Stimulated activated CD4-positive, alpha-beta T cell treated with anti-CD3 and anti-CD28 coated beads, Interleukin-12 subunit alpha, Interleukin-12 subunit beta, amount 100 ng/mL, for 4 hours (primary cell): ENCODE results near the gene GPX6.
"Not testable (repeated sequence)": the region's sequence is repeated elsewhere in the genome, so short reads cannot be mapped to it uniquely, and the experiment has no call there.

ENCODE experiments used
- DNase-seq: peaks from one replicate; pipeline ENCODE4 v3.0.0-alpha.2; 2020

GPX6 gene

DNA sequence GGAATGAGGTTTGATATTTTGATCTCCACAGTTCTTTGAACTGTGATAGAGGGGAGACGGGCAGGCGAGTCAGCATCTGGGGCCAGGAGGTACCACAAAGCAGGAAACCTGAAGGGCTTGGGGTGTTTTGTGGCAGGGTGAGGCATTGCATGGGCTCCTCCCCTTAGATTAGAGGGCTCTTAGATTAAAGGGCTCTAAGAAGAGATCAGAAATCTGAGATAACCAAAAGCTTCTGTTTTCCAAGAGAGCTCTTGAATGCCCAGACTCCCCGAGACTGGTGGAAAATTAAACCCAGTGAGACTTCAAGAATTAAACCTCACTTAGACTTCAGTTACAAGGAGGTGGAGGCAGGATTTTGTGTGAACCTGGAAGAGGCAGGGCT is 7.6 kb upstream of the GPX6 start:
- no peak for DNase-seq

DNA sequence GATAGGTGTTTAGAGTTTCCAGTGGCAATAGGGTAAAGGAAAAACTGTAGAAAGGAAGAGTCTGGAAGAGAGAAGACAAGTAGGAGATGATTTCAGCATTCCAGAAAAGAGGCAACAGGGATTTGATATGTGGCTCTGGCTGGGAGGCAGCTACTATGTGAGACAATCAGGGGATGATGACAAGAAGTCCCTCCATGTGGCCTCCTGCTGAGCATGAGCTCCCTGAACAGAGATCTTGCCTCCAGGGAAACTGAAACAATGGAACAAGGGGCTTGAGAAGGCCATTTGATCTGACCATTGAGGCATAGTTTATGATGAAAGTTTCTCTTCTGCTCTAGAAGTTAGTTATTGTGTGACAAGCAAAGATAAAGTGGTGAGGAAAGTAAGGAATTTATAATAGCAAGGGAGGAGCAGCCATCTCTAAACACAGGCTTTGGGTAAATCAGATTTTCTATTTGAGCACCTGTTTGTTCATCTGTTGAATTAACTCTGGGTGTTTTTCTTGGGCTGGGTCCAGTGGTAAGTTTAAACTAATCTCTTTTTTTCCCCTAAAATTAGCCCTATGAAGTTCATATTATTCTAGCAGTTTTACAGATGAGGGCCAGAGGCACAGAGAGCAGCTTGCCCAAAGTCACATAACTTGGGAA is 7.1 kb upstream of the GPX6 start:
- DNase-seq, result no peak

DNA sequence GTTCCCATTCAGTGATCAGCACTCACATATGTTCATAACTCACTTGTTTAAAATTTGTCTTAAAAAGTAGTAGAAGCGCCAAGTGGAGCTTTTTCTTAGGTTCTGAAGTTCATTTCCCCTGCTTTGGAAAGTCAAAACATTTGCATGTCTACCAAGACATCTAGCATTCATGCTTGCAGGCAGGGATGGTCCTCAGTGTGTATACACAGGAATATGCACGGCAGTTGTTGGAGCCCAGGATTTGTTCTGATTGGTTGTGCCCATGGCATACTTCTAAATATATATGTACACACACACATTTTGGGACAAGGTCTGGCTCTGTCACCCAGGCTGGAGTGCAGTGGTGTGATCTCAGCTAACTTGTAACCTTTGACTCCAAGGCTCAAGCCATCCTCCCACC is 2.4 kb upstream of the GPX6 start:
- no peak for DNase-seq

DNA sequence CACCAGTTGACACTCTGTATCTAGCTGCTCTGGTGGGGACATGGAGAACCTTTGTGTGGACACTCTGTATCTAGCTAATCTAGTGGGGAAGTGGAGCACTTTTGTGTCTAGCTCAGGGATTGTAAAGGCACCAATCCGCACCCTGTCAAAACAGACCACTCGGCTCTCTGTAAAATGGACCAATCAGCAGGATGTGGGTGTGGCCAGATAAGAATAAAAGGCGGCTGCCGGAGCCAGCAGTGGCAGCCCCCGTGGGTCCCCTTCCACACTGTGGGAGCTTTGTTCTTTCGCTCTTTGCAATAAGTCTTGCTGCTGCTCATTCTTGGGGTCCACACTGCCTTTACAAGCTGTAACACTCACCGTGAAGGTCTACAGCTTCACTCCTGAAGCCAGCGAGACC is 3.2 kb downstream of the GPX6 start:
- DNase-seq, result not testable (repeated sequence)

DNA sequence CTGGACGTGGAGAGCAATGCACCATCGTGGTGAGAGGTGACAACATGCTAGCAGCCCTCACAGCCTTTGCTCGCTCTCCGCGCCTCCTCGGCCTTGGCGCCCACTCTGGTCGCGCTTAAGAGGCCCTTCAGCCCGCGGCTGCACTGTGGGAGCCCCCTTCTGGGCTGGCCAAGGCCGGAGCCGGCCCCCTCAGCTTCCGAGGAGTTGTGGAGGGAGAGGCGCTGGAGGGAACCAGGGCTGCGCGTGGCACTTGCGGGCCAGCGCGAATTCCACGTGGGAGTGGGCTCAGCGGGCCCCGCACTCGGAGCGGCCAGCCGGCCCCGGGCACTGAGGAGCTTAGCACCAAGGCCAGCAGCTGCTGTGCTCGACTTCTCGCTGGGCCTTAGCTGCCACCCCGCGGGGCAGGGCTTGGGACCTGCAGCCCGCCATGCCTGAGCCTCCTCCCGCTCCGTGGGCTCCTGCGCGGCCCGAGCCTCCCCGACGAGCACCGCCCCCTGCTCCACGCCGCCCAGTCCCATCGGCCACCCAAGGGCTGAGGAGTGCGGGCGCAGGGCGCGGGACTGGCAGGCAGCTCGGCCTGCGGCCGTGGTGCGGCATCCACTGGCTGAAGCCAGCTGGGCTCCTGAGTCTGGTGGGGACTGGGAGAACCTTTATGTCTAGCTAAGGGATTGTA is 3.8 kb downstream of the GPX6 start:
- no peak for DNase-seq

DNA sequence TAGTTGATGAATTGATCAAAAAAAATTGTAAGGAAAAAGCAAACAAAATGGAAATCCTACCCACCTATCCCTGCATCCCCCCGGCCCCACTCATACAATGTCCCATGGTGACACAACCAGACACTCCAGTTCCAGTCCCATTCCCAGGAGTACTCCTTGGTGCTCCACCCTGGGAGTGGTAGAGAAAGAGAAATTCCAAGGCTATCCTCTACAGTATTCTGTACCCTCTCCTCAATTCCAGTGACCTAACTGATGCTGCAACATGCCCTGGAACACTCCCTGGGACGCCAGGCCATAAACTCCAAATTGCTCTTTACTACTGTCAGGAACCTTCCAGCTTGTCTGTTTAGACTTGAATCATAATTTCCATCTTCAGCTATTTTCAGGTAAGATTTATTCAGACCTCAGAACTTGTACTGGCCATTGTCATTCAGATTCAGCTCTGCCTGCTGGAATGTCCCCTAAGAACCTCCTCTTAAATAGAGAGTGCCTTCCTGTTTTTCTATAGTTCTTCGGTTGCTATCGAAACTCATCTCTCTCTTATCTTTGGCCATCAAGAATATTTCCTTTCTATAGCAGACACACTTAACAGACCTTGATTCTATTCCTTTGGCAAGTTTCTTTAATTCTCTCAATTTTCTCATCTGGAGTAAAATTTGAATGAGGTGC is 8.7 kb downstream of the GPX6 start:
- no peak for DNase-seq

DNA sequence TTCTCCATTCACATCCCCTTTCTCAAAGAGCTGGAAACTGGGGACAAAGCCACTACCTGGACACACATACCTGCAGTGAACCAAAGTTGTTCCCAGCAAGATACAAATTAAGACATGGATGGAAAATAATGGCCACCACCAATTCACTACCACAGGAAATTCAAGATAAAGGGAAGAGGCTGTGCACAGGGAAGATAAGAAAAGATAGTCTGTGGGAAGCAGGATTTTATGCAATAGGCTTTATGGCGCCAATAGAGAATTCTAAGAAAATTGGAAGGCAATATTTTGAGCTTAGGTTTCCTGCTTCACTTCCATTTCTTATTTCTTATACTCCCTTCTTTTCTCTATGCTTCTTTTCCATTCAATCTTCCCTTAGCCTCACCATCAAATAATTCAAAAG is 9.9 kb downstream of the GPX6 start:
- no peak for DNase-seq

DNA sequence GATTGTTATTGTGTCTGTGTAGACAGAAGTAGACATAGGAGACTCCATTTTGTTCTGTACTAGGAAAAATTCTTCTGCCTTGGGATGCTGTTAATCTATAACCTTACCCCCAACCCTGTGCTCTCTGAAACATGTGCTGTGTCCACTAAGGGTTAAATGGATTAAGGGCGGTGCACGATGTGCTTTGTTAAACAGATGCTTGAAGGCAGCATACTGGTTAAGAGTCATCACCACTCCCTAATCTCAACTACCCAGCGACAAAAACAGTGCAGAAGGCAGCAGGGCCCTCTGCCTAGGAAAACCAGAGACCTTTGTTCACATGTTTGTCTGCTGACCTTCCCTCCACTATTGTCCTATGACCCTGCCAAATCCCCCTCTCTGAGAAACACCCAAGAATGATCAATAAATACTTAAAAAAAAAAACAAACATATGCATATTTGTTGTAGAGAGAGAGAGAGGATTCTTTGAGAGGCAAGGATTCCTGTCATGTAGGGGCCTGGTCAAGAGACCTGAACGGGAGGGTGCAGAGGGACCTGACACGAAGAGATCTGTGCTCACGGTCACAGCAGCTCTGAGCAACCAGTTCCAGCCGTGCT is 12.8 kb downstream of the GPX6 start:
- DNase-seq, result not testable (repeated sequence)

DNA sequence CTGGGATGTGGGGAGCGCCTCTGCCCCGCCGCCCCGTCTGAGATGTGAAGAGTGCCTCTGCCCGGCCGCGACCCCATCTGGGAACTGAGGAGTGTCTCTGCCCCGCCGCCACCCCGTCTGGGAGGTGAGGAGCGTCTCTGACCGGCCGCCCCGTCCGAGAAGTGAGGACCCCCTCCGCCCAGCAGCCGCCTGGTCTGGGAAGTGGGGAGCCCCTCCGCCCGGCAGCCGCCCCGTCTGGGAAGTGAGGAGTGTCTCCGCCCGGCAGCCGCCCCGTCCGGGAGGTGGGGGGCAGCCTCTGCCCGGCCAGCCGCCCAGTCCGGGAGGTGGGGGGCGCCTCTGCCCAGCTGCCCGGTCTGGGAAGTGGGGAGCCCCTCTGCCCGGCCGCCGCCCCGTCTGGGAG is 13.5 kb downstream of the GPX6 start:
- DNase-seq, result not testable (repeated sequence)

DNA sequence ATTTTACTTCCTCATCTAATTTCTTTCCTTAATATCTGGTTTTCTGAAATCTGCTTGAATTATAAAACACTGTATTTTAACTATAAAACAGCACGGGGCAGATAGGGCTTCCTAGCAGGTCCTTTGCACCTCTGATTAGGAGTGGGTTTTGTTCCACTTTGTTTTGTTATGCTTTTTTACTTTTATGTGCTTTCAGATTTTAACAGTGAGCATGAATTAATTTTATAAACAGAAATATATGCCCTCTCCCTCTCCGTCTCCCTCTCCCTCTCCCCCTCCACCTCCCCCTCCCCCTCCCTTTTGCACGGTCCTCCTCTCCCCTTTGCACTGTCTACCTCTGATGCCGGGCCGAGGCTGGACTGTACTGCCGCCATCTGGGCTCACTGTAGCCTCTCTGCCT is 14.3 kb downstream of the GPX6 start:
- DNase-seq, result no peak

DNA sequence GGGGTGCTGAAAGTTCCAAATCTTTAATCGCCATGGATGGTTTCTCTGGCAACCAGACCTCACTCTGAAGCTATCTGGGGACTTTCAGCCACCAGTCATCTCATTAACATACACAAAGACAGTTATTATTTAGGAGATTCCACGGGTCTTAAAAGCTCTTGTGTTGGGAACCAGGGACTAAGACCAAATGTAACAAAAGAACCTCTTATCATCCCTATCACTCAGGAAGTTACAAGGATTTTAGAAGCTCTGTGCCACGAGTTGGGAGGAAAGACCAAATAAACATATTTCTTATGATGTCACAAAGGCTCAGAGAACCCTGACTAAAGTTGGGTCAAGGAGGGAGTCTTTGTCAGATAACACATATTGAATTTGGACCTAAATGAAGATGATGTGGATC is 17.7 kb downstream of the GPX6 start:
- DNase-seq, result no peak

DNA sequence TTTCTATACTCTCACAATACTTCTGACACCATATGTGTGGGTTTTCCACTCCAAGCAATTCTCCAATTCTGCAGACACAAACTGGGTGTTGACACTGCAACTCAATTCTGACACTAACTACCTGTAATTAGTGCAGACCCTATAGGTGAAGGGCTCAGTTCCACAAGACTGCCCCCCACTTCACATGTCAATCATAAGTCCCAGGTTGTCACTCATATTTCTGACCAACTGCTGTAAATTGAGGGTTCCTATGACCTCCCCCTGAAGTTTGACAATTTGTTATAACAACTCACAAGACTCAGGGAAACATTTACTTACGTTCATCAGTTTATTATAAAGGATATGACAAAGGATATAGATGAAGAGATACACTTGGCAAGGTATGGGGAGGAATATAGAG is 18.3 kb downstream of the GPX6 start:
- no peak for DNase-seq

DNA sequence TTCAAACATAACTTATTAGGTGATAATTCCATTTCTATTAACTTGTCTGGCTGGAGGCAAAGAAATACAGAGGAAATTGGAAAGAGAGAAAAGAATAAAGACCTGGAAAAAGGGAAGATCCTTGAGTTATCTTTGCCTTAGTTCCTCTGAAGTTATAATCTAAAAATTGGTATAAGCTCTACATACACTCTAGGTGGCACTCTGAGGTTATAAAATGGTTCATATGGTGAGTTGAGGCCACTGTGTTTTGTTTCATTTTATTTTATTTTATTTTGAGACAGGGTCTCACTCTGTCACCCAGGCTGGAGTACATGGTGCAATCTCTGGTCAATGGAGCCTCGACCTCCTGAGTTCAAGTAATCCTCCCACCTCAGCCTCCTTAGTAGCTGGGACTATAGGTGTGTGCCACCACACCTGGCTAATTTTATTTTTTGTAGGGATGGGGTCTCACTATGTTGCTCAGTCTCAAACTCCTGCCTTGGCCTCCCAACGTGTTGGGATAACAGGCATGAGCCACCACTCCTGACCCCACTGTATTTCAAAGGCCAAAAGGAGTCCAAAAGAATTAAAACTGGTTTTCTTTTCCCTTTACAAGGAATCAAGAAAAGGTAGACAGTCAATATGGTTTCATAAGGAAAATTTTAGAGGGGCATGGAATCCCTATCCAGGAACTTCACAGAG is 19.4 kb downstream of the GPX6 start:
- DNase-seq, result no peak

DNA sequence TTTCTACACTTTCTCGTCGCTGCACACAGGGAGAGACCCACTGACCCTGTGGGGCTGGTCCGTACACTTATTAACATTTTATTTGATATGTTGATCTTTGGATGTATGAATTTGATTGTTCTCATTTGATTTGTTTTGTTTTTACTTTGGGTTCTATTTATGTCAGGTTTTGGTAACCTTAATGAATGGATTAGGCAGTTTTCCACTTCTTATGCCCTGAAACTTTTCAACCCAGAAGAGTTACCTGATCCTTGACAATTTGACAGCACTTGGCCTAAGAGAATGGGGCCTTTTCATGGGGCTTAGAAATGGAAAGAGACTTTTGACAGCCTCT is 23.6 kb downstream of the GPX6 start:
- no peak for DNase-seq

DNA sequence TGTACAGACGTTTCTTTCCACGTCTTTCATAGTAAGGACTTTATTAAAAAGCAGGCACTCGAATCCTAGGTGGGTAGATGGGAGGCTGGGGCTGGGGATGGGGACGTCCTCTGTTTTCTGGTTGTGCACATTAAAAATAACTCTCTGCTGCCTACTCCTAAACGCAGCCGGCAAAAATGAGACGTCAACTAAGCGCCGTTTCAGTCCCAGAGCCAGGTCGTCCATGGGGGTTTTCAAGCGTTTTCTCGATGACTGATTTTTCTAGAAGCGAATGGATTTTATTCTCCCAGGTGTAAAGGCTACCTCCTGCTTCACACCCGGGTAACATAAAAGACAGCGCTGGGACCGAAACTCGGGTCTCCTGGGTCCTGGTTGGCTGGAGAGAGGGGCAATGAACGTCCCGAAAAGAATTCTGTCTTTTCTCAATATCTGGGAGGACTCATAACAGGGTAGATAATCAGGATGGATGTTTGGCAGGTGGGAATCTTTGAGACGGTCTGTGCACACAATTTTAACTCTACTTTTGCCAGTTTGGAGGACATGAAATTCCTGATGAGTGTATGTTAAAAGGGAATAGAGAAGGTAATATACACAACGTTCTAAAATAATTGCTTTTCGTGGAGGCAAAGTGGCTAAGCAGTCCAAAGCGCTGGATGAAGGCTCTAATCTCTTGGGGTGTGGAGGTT is 25.2 kb downstream of the GPX6 start:
- DNase-seq, result no peak

DNA sequence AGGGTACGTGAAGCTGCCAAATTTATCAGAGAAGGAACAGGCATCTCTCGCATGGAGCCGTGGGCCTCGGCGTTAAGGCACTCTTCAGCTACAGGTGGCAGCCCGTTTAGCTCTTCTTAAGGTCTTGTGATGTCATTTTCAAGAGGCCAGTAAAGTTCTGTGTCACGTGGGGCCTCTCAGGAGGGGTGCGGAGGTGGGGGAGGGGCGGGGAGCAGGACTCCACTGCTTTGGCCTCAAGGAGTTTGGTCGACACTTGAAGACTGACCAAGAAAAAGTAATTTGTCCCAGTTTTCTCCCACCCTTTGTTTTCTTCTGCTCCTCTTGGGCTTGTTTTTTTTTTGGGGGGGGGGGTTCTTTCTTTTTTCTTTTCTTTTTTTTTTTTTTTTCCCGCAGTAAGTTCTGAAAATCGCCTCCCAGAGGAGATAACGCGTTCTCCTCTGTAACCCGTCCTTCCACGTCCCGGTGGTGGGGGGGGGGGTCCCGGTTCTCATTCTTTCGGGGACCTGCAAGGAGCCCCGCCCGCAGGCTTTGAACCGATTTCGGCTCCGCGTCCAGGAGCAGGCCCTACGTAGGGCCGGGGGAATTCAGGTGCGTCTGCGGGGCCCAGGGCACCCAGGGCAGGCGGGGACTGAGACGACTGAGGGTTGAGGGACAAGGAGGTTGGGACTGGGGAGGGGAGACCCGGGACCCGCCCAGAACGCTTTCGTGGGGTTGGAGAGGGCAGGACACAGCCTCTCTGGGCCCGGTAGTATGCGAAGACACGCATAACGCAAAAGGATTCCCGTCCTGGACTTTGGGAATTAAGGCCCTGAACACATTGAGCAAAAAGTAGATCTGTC is 26.0 kb downstream of the GPX6 start:
- DNase-seq, result peak; percentile 34

DNA sequence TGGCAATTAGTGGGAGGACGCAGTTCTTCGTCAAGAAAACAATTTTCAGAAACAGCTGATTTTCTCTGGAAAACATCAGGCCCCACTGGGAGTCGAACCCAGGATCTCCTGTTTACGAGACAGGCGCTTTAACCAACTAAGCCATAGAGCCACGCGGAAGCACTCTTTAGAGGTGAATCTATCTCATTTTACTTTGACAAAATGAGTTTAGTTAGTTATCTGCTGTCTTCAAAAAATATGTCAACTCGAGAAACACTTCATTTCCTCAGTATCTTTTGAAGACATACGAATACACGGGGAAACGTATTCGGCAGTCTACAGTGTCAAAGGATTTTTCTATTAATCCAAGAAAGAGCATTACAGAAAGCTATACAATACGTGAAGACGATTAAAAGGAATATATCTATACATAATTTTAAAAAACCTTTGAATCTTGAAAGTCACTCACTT is 26.7 kb downstream of the GPX6 start:
- DNase-seq, result peak; percentile 25

DNA sequence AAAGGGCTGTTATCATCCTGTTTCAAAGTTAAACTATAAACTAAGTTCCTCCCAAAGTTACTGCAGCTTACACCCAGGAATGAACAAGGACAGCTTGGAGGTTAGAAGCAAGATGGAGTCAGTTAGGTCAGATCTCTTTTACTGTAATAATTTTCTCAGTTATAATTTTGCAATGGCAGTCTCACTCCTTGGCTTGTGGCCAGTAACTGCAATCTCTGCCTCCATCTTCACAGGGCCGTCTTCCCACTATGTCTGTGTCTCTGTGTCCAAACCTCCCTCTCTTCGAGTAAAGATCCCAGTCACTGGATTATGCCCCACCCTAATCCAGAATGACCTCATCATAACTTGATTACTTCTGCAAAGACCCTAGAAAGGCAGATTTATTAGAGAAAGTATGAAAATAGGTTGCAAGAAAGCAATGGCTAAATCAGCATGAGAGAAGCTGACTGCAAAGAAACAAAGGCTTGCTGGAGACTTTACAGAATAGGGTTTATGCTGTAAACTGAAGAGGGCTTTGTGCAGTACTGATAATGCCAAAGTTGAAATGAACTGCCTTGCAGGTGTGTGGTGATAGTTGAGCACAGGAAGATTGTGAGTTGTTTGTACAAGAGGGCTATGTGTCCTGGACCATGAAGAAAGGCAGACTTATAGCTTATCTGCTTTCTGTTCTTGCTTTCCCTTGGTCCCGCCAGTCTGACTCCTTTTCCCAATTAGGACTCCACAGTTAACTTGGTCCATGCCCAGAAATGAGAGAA is 28.4 kb downstream of the GPX6 start:
- no peak for DNase-seq

DNA sequence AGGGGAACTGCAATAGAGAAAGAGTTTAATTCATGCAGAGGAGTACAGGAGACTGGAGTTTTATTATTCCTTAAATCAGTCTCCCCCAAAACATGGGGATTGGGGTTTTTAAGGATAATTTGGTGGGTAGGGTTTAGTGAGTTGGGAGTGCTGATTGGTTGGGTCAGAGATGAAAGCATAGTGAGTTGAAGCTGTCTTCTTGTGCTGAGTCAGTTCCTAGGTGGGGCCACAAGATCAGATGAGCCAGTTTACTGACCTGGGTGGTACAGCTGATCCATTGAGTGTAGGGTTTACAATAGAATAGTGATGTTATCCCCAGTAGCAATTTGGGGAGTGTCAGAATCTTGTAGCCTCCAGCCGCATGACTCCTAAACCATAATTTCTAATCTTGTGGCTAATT is 29.1 kb downstream of the GPX6 start:
- no peak for DNase-seq

DNA sequence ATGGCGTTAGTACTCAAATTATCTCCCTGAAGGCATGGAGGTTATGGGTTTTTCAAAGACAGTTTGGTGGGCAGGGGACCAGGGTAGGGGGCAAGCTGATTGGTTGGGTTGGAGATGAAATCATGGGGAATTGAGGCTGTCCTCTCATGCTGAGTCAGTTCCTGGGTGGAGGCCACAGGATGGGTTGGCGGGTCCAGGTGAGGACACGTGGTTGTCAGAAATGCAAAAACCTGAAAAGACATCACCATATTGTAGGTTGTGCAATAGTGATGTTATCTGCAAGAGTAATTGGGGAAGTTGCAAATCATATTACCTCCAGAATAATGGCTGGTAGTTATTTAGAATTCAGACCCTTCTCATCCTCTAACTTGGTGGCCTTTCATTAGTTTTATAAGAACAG is 30.1 kb downstream of the GPX6 start:
- no peak for DNase-seq

DNA sequence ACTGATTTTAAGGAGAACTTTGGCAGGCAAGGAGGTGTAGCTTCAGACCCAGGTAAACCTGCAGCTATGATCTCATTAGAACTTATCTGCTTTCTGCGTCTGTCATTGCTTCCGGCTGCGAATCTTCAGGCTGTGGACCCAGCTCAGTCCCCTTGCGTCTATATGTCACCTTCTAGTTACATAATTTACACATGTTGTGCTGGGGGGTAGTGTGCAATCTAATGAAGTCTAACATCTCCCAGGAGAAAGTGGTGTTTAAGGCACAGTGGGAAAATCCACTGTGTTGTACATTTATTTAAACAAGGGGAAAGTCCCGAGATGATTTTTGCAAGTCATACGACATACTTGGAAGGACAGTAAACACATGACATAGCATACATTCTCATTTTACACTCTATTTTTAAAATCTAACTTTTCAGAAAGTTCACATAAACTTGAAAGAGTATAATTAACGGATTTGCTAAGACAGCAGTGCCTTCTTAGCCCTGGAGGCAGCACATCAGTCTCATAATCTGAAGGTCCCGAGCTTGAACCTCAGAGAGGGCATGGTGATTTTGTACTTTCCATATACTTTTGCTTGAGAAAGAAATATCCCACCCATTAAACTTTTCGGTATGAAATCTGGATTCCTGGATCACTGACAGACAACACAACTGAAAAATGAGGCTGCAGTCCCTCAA is 35.2 kb downstream of the GPX6 start:
- no peak for DNase-seq
